GM19035 (cell line): Measurements from ENCODE around the gene CIAO1.
"Not testable (repeated sequence)": the region's sequence is repeated elsewhere in the genome, so short reads cannot be mapped to it uniquely, and the experiment has no call there.

Source experiments
- ATAC-seq: cut with Tn5 transposase; IDR thresholded peaks from one replicate; pipeline ENCODE4 v1.9.1; 2021; ENCODE audit not compliant: unreplicated experiment

The CIAO1 gene

GRCh38 chr2:96249654-96250053, 16.4 kb upstream of the CIAO1 start:
- ATAC-seq, result no peak

GRCh38 chr2:96250188-96250587, 15.8 kb upstream of the CIAO1 start:
- no peak for ATAC-seq

- ATAC-seq, result no peak
Measured at GRCh38 chr2:96251721-96252292, 14.2 kb upstream of the CIAO1 start.

GRCh38 chr2:96252526-96252925, 13.5 kb upstream of the CIAO1 start:
- no peak for ATAC-seq

GRCh38 chr2:96253006-96253405, 13.0 kb upstream of the CIAO1 start:
- ATAC-seq, result no peak

- ATAC-seq, result no peak
Measured at GRCh38 chr2:96254571-96254970, 11.5 kb upstream of the CIAO1 start.

- no peak for ATAC-seq
Measured at GRCh38 chr2:96256611-96257113, 9.4 kb upstream of the CIAO1 start.

- ATAC-seq, result not testable (repeated sequence)
Measured at GRCh38 chr2:96257744-96258143, 8.3 kb upstream of the CIAO1 start.

- ATAC-seq, result no peak
Measured at GRCh38 chr2:96258166-96259022, 7.6 kb upstream of the CIAO1 start.

- ATAC-seq, result no peak
Measured at GRCh38 chr2:96259497-96259921, 6.5 kb upstream of the CIAO1 start.

GRCh38 chr2:96260387-96261260, 5.4 kb upstream of the CIAO1 start:
- ATAC-seq, result peak; percentile 40

GRCh38 chr2:96261328-96262003, 4.6 kb upstream of the CIAO1 start:
- no peak for ATAC-seq

GRCh38 chr2:96262306-96262705, 3.7 kb upstream of the CIAO1 start:
- no peak for ATAC-seq

GRCh38 chr2:96264086-96264485, 1.9 kb upstream of the CIAO1 start:
- ATAC-seq, result no peak

- ATAC-seq, result peak; percentile 14
Measured at GRCh38 chr2:96264656-96265348, 1.2 kb upstream of the CIAO1 start.

- ATAC-seq, result peak; percentile 29
Measured at GRCh38 chr2:96265349-96265839, 631 bp upstream of the CIAO1 start.

- no peak for ATAC-seq
Measured at GRCh38 chr2:96267159-96267971, 1.3 kb downstream of the CIAO1 start.

GRCh38 chr2:96271995-96272394, 6.0 kb downstream of the CIAO1 start:
- no peak for ATAC-seq

- no peak for ATAC-seq
Measured at GRCh38 chr2:96273763-96274162, 7.7 kb downstream of the CIAO1 start.
